Skin of body (tissue), 2 donors: Measurements from ENCODE around the gene EIF3M. TPM values are rescaled to one million over a fixed set of nuclear protein-coding genes. Genes with fewer than 3 reads are reported as not detected.
"Not testable (repeated sequence)": the region's sequence is repeated elsewhere in the genome, so short reads cannot be mapped to it uniquely, and the experiment has no call there.

Source experiments
- DNase-seq: peaks from one replicate; lab custom pipeline; 2025; lab: John Stamatoyannopoulos, UW
- total RNA-seq: library from RNA; depleted of rRNA; stranded (reverse); fragments of >200 nt; gene quantifications from one replicate; pipeline ENCODE4 v1.2.3, GENCODE V29; 2014

EIF3M gene
- total RNA-seq, 1 donor from 2014 or later = 182 TPM

GRCh38 chr11:32596114-32596513 is 12.5 kb downstream of the EIF3M start:
- DNase-seq = not testable (repeated sequence)

GRCh38 chr11:32597921-32598320 is 14.3 kb downstream of the EIF3M start:
- no peak for DNase-seq

GRCh38 chr11:32602657-32603415 is 19.2 kb downstream of the EIF3M start:
- DNase-seq = no peak

- DNase-seq = no peak
Measured at GRCh38 chr11:32606220-32606619, 22.6 kb downstream of the EIF3M start.

- not testable (repeated sequence) for DNase-seq
Measured at GRCh38 chr11:32608826-32609225, 25.2 kb downstream of the EIF3M start.

- no peak for DNase-seq
Measured at GRCh38 chr11:32610797-32611352, 27.2 kb downstream of the EIF3M start.

GRCh38 chr11:32613500-32614151 is 30.0 kb downstream of the EIF3M start:
- no peak for DNase-seq

- DNase-seq = no peak
Measured at GRCh38 chr11:32615422-32615821, 31.8 kb downstream of the EIF3M start.

GRCh38 chr11:32616903-32617302 is 33.3 kb downstream of the EIF3M start:
- DNase-seq = no peak

- DNase-seq = no peak
Measured at GRCh38 chr11:32630844-32631243, 47.2 kb downstream of the EIF3M start.

- DNase-seq = no peak
Measured at GRCh38 chr11:32635819-32636218, 52.2 kb downstream of the EIF3M start.

GRCh38 chr11:32641361-32641760 is 57.7 kb downstream of the EIF3M start:
- DNase-seq = no peak

GRCh38 chr11:32643526-32643925 is 59.9 kb downstream of the EIF3M start:
- DNase-seq = no peak

Other genes starting within 250 kb of the EIF3M start
- gene WT1, start 148.3 kb upstream of the EIF3M start, total RNA-seq = not detected
- gene CCDC73, start 210.8 kb downstream of the EIF3M start, total RNA-seq = under 0.01 TPM
- gene PRRG4, start 246.1 kb downstream of the EIF3M start, total RNA-seq = 11.2 TPM